Activated CD8-positive, alpha-beta memory T cell treated with anti-CD3 and anti-CD28 coated beads, Interleukin-2, amount 50 U/mL, for 4 hours (primary cell): ENCODE data around the gene MSI2.

ENCODE experiments used
- DNase-seq: peaks from one replicate; pipeline ENCODE4 v3.0.0-alpha.2; 2020

The MSI2 gene

DNA sequence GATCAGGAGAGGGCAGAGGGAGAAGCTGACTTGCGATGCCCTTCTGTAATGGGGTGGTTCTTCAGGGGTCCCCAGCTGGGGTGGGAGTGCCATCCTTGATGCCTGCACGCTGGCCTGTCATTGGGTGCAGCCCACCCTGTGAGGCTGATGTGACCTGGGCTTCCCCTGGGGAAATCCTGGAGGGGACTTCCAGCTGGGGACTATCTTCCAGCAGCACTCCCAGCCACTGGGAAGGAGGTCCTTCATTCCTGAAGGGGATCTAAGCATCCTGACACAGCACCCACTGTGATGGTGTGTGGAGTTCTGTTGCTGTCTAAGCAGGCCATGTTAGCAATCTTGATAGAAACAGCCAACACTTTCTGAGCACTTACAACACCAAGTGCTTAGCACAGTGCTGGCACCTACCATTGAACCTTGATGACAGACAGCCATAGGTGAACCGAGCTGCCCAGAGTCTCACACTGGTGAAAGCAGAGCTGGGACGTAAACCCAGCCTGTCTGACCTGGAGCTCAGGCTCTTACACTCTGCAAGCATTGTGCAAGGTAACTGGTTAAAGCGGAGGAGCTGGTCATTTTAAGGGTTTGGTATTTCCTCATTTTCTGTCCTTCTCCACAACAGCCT, 277.5 kb downstream of the MSI2 start:
- no peak for DNase-seq

DNA sequence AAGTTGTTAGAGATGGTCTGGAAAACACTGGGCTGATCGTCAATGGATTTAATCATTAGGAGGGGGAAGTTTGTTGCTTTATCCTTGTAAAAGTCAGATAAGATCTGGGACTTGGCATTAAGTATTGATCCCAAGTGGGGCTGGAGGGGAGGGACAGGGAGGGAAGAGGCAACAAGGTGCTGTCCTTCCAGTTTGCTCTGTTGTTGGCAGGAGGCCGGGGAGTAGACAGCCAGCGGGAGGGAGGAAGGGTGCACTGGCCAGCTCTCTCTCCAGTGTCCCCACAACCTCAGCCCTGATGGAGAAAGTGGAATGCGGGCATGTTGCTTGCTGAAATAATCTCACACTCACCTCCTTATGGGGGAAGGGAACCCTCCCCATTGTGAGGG, 278.5 kb downstream of the MSI2 start:
- no peak for DNase-seq

DNA sequence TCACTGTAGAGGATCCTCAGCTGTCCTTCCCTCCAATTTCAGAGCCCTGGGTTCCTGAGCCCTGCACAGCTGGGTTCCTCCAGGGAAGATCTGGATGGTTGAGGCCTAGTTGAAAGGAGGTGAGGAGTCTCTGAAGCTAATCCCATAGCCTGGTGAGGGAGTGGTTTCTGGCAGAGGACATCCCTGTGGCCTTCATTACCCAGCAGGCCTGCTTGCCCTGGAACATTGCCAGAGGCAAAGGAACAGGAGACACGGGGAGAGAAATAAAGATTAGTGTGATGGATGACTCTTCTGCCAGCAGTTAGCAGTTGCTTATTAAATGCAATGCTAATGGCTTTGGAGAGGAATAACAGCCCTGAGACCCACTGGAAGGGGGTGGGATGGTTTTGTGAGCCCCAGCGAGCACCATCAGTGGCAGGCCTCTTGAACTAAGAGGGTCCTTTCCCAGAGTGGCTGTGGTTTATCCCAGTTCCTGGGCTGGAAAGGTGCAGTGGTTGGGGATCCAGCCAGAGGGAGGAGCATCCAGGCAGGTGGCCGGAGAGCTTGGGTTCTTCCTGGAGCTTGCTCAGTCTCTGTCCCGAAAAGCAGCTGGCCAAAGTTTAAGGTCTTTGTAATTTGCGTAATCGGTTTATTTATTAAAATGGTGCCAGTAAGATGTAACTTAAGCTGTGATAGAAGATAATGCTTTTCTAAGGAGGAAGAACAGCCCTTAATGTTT, 279.1 kb downstream of the MSI2 start:
- no peak for DNase-seq

DNA sequence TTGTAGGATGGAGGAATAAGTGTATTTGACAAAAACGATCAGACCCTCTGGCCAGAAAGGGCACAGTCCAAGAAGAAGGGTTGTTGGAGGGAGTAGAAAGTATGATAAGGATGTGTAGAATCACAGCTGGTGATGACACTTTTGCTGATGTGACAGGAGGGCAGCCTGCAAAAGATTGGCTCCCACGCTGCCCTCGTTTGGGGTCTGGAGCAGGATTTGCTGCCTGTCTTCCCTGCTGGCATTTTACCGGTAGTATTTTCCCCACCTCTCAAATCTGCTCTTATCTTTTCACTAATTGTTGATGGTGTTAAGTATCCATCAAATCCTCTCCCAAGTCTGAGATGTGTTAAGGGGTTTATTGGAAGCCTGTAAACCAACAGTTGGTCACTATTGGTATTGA, 280.0 kb downstream of the MSI2 start:
- DNase-seq = no peak

GRCh38 chr17:57536789-57537523, 280.6 kb downstream of the MSI2 start:
- no peak for DNase-seq

- no peak for DNase-seq
Observed at GRCh38 chr17:57537524-57538410, 281.4 kb downstream of the MSI2 start.

DNA sequence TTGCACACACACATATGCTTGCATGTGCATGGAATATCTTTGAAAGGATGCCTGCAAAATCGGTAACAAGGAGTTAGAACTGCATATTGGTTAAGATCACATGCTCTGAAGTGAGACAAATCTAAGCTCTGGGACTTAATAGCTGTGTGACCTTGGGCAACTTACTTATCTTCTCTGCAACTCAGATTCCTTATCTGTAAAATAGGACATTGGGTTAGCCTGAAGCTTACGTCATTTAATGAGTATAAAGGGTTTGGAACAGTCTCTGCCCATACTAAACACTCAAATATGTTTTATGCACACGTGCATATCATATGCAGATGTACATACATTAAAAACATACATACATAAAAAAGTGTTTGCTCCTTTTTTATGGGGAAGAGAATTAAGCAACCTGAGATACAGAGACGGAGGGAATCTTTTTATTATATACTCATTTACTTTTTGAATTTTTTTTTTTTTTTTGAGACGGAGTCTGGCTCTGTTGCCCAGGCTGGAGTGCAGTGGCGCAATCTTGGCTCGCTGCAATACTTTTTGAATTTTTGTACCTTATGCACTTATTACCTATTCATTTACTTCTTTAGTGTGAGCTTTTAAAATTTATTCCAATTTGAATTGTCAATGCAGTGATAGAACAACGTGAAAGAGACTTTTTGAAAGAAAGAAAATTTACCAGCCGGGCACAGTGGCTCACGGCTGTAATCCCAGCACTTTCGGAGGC, 282.6 kb downstream of the MSI2 start:
- DNase-seq = no peak

GRCh38 chr17:57539529-57540301, 283.4 kb downstream of the MSI2 start:
- no peak for DNase-seq

DNA sequence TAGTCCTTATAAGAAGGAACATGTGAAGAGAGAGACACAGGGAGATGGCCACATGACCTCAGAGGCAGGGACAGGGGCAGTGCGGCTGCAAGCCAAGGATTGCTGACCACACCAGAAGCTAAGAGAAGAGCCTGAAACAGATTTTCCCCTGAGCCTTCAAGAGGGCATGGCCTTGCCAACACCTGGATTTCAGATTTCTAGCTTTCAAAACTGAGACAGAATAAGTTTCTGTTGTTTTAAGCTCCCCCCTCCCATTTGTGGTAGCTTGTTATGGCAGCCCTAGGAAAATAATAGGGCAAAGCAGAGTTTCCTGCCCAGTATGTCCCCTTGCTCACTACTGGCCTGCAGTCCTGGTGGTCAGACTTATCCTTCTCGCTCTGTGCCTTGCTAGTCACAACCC, 284.3 kb downstream of the MSI2 start:
- DNase-seq = no peak

DNA sequence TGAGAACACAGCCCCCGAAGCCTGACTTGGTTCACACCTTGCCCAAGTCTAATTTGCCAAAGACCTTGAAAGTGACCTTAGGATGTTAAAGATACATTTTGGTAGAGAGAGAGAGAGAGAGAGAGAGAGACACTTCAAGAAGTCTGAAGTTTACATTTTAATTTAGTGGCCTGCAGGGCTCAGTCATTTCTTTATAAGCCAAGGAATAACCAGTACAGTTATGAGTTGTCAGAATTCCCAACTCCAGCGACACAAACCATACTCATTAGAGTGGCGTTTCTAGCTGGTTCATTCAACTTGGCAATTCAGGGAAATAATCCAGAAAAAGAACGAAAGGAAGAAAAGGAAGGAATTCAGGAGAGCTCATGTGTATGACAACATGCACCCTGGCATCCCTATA, 284.7 kb downstream of the MSI2 start:
- DNase-seq = no peak

GRCh38 chr17:57541472-57542394, 285.4 kb downstream of the MSI2 start:
- no peak for DNase-seq

DNA sequence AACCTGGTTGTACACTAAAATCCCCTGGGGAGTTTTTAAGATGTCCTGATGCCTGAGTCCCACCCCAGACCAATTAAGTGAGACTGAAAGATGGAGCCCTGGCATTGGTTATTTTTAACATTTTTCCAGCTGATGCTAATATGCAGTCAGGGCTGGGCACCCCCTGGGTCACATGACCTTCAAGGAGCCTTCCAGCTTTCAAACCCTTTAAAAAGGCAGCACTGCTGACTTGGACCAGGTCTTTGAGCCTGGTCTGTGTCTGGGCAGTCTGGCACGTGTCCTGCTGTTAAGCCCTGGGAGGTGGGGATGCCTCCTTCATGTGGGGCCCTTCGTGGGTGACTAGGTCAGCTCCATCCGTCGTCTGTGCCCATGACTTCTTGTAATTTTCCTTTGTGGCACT, 286.2 kb downstream of the MSI2 start:
- DNase-seq = no peak

GRCh38 chr17:57543230-57543629, 286.9 kb downstream of the MSI2 start:
- no peak for DNase-seq

DNA sequence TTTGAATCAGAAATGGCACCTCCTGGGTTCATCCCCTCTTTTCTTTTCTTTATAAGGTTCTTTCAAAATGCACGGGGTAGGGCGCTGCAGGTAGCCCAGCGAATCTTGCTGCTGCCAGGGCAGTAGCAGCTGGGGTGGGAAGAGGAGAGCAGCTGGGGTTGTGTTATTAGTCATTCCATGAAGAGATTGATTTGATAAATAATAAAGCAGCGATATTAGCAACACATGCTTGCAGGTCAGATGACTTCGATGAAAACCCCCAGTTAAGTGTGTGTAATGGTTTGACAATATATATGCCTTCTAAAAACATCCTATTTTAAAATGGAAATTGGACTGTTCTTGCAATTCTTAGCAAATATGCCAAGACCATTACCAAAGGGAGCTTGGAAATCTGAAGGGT, 288.1 kb downstream of the MSI2 start:
- DNase-seq = no peak

DNA sequence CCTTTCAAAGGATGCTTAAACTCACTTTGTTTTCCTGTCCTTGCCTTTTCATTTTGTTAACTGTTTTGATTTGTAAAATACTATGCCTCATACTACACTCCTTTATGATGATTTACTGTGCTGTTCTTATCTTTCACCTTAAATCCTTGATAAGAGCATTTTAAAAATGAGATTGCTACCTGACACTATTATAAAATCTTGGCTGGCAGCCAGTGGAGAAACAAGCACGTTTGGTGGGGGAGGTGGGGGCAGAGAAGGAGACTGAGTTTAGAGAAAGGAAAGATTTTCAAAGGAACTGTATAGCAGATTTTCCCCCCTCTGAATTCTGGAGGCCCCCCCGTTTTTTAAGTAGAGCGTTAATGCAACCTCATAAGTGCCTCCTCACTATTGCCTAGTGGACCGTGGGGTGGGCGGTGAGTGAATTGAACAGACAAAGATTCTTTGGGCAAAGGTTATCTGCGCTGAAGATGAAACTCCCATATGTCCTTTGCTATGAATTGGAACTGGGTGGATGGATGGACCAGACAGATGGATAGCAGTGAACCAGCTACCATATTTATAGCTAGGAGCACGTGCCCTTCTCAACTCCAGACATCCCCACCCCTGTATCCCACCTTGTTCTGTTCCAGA, 288.6 kb downstream of the MSI2 start:
- no peak for DNase-seq

DNA sequence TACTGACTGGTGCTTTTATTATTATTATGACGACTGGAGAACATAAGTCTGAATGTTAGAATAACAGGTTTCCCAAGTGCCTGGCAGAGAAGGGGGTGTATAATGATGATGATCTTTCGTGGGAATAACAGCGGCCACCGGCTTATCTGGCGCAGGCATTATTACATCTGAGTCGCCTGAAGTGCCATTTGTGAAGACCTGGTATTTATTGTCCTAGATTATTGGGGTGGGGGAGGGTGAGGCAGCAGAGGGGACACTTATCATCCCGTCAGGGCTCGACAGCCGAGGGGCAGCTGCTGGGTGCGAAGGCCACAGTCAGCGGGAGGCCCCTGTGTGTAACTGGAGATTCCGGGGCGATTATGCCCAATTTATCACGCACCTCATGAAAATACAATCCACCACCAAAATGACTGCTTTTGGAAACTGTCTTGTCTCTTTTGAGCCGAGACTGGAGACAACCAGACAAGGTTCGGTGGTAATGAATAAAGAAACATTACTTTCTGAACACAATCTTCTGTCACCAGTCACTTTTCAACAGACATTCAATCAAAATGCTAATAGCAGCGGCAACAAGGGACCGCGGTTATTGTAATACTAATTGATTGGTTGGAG, 289.5 kb downstream of the MSI2 start:
- no peak for DNase-seq

DNA sequence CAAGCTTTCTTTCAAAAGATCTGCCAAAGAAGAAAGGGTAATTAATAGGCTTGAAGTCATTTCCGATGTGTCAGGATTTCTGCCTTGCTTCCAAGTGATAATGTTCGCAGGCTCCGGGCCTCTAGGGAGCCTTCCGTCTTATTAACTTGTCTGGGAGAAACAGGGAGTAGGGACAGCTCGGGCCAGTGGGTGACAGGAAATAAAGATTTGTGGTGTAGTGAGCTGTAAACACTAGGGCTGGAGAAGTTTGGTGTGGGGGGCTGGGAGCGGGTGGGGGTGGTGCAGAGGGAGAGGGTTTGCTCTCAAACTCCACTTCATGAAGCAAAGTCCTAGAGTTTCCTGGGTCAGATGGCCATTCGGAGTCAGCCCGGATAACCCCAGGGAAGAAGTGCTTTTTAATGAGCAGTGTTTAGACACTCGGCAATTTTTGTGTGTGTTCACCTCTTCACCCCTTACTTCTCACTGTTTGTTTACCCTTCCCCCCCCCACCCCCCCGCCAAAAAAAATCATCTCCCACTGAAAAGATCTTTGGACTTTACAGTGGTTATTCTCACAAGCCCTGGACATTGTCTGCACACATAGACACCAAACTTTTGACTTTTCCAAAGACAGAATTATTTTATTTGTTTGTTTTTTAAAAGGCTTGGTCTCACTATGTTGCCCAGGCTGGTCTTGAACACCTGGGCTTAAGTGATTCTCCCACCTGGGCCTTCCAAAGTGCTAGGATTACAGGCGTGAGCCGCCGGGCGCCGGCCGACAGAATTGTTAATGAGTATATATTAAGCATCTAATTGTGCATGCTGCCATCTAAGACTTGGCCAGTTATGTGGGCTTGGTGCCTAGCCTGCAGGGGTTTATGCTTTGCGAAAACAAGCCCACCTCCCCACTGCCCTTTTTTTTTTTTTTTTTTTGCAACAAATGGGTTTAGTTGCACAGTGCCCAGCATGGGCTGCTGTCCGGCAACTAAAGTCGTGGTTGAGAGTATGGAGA, 292.4 kb downstream of the MSI2 start:
- DNase-seq = no peak

- DNase-seq = no peak
Observed at GRCh38 chr17:57549468-57549867, 293.1 kb downstream of the MSI2 start.
